HepG2 (cell line): ENCODE results near the gene PRRC2A. TPM values are rescaled to one million over a fixed set of nuclear protein-coding genes. Genes with fewer than 3 reads are reported as not detected.
A peak's percentile ranks its signal among the peaks of the same experiment; 100 is the strongest.

Experiments
- ARNT2 ChIP-seq: sonication (generic); formaldehyde crosslinking; IDR thresholded peaks from 2 replicates; pipeline ENCODE4 v1.8.0; 2022; ENCODE audit warnings: mild to moderate bottlenecking, low read depth, missing genetic modification reagents, moderate library complexity
- ARNTL ChIP-seq: sonication (generic); formaldehyde crosslinking; IDR thresholded peaks from 2 replicates; pipeline ENCODE4 v1.4.0; 2020; ENCODE audit warnings: mild to moderate bottlenecking, missing genetic modification reagents
- GFI1 ChIP-seq: sonication (generic); formaldehyde crosslinking; IDR thresholded peaks from 2 replicates; pipeline ENCODE4 v1.5.0; 2020; ENCODE audit warnings: missing genetic modification reagents, mild to moderate bottlenecking, borderline replicate concordance
- HOXD1 ChIP-seq: sonication (generic); formaldehyde crosslinking; IDR thresholded peaks from 2 replicates; pipeline ENCODE4 v1.5.0; 2020; ENCODE audit warnings: missing genetic modification reagents
- MAZ ChIP-seq, 2 experiments: sonication (generic) in 1 of 2; formaldehyde crosslinking in 1 of 2; IDR thresholded peaks; 2 replicates each; pipeline versions ENCODE4 v1.5.0 to v1.6.1; 2012 to 2020; ENCODE audit warnings: low read depth in 2 of 2, mild to moderate bottlenecking in 2 of 2, borderline replicate concordance in 1 of 2, improper control_type of control experiment in 1 of 2, low read length in 1 of 2, missing genetic modification reagents in 1 of 2, moderate library complexity in 1 of 2
- PAWR ChIP-seq: sonication (generic); formaldehyde crosslinking; IDR thresholded peaks from 2 replicates; pipeline ENCODE4 v1.4.0; 2020; ENCODE audit warnings: missing genetic modification reagents, mild to moderate bottlenecking, borderline replicate concordance
- SMYD3 ChIP-seq: sonication (generic); formaldehyde crosslinking; IDR thresholded peaks from 2 replicates; pipeline ENCODE4 v1.8.1; 2023; ENCODE audit warnings: mild to moderate bottlenecking, missing genetic modification reagents
- SNAI1 ChIP-seq: sonication (generic); formaldehyde crosslinking; IDR thresholded peaks from 2 replicates; pipeline ENCODE4 v1.5.0; 2020; ENCODE audit warnings: mild to moderate bottlenecking, missing genetic modification reagents, borderline replicate concordance
- SRSF1 ChIP-seq: fragments of 200-400 bp; formaldehyde crosslinking; optimal IDR thresholded peaks from 2 replicates; pipeline ENCODE3; 2017; ENCODE audit warnings: mild to moderate bottlenecking, low read depth, low read length, moderate library complexity
- XRCC5 ChIP-seq: fragments of 200-400 bp; formaldehyde crosslinking; optimal IDR thresholded peaks from 2 replicates; pipeline ENCODE3; 2017; ENCODE audit warnings: mild to moderate bottlenecking, low read length
- YEATS4 ChIP-seq: sonication (generic); formaldehyde crosslinking; IDR thresholded peaks from 2 replicates; pipeline ENCODE4 v1.4.0; 2020; ENCODE audit warnings: missing genetic modification reagents, borderline replicate concordance
- ZNF124 ChIP-seq: sonication (generic); formaldehyde crosslinking; IDR thresholded peaks from 2 replicates; pipeline ENCODE4 v1.4.0; 2020; ENCODE audit warnings: missing genetic modification reagents
- ZNF432 ChIP-seq: sonication (generic); formaldehyde crosslinking; IDR thresholded peaks from 2 replicates; pipeline ENCODE4 v1.5.0; 2020; ENCODE audit warnings: missing genetic modification reagents, mild to moderate bottlenecking, borderline replicate concordance
- ZNF441 ChIP-seq: sonication (generic); formaldehyde crosslinking; IDR thresholded peaks from 2 replicates; pipeline ENCODE4 v1.7.0; 2021; ENCODE audit warnings: missing genetic modification reagents, borderline replicate concordance
- ZNF589 ChIP-seq: sonication (generic); formaldehyde crosslinking; conservative IDR thresholded peaks from 2 replicates; pipeline ENCODE4 v1.8.0; 2022; ENCODE audit warnings: mild to moderate bottlenecking, moderate library complexity, missing genetic modification reagents
- ZNF781 ChIP-seq: sonication (generic); formaldehyde crosslinking; IDR thresholded peaks from 2 replicates; pipeline ENCODE4 v1.5.1; 2020; ENCODE audit warnings: borderline replicate concordance, mild to moderate bottlenecking, missing genetic modification reagents; ENCODE audit errors: not compliant biosample characterization
- ZSCAN29 ChIP-seq: sonication (generic); formaldehyde crosslinking; conservative IDR thresholded peaks from 2 replicates; pipeline ENCODE4 v1.4.0; 2020; ENCODE audit warnings: mild to moderate bottlenecking, missing genetic modification reagents
- polyA plus RNA-seq, 8 experiments: library from polyadenylated mRNA; depleted of rRNA in 3 of 8; stranded (reverse) in 7 of 8; unstranded in 1 of 8; fragments of >200 nt; fragmentation: Illumina TruSeq in 4 of 8; extraction: Trizol in 4 of 8; gene quantifications; 2 replicates each; pipeline versions ENCODE4 v1.2.1 to v1.2.3, GENCODE V29; 2011 to 2016; ENCODE audit warnings: low read depth in 4 of 8, missing spikeins in 1 of 8, mixed read lengths in 1 of 8; ENCODE audit not compliant: insufficient read depth in 1 of 8
- total RNA-seq, 5 experiments: library from RNA; depleted of rRNA; stranded (reverse); fragments of >200 nt; fragmentation: Illumina TruSeq; extraction: Trizol; gene quantifications; 2 replicates each; pipeline ENCODE4 v1.2.3, GENCODE V29; 2016; ENCODE audit warnings: low read depth in 1 of 5
- TF ChIP-seq, protein P1 (sequence below): sonication (generic); formaldehyde crosslinking; IDR thresholded peaks from 2 replicates; pipeline ENCODE4 v1.4.0; 2020; ENCODE audit warnings: mild to moderate bottlenecking, missing genetic modification reagents
- TF ChIP-seq, protein P2 (sequence below): sonication (generic); formaldehyde crosslinking; IDR thresholded peaks from 2 replicates; pipeline ENCODE4 v1.4.0; 2020; ENCODE audit warnings: missing genetic modification reagents
- TF ChIP-seq, protein P3 (sequence below): sonication (generic); formaldehyde crosslinking; IDR thresholded peaks from 2 replicates; pipeline ENCODE4 v1.5.0; 2020; ENCODE audit warnings: missing genetic modification reagents, mild to moderate bottlenecking, borderline replicate concordance
- TF ChIP-seq, protein P4 (sequence below): sonication (generic); formaldehyde crosslinking; IDR thresholded peaks from 2 replicates; pipeline ENCODE4 v1.4.0; 2020; ENCODE audit warnings: missing genetic modification reagents
- TF ChIP-seq, protein P5 (sequence below): sonication (generic); formaldehyde crosslinking; IDR thresholded peaks from 2 replicates; pipeline ENCODE4 v1.4.0; 2020; ENCODE audit warnings: missing genetic modification reagents

The PRRC2A gene
- total and polyA plus RNA-seq, 2 of the 13 experiments (the other 11 are each of a cell fraction or from before 2014, with no cell fraction given) = 38.9 to 47.4 TPM

DNA sequence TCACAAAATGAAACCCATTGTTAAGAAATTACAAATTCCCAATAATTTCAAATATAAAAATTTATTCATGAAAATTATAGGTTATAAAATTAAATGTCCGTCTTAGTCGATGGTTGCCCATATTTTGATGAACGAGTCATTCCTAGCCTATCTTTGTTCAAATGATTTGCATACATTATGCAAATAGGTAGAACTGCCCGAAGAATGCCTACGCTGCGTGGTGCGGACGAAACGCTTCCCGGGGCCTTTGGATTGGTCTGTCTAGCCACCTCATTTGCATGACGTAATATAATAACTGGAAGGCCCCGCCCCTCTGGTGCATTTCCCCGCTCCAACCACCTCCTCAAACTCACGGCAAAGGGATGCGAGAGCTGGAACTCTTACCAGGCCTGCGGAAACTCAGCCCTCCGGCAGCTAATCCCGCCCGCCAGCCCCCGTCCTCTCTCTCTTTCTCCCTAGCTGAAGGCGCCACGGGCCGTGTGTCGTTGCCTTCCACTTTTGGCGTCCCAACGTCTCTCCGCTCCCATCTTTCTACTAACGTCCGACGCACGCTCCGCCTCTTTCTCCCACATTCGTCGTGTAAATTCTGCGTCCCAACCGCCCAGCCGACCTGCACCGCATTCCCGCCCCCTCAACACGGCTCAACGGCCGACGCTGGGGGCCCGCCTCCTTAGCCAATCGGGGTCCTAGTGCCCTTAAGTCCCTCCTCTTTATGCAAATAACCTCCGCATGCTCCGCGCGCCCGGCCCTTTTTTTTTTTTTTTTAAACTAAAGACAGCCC is 520 bp upstream of the PRRC2A start (continued):
- 0 out of 2 replicates have a peak, but pooled peaks have one; percentile 35 for TF ChIP-seq ZNF589 (CRISPR knock-in tag)
- TF ChIP-seq PAWR (CRISPR knock-in tag) = 0 out of 2 replicates have a peak, but pooled peaks have one; percentile 34
- TF ChIP-seq XRCC5 = peak; percentile 91
- TF ChIP-seq HOXD1 (CRISPR knock-in tag) = peak; percentile 79; the same call in 1 of the 2 replicates
- peak; percentile 52 for TF ChIP-seq GFI1 (CRISPR knock-in tag)
- TF ChIP-seq, protein P1, sequence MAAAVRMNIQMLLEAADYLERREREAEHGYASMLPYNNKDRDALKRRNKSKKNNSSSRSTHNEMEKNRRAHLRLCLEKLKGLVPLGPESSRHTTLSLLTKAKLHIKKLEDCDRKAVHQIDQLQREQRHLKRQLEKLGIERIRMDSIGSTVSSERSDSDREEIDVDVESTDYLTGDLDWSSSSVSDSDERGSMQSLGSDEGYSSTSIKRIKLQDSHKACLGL (CRISPR knock-in tag) = no peak
- peak; percentile 82; the same call in 1 of the 2 replicates for TF ChIP-seq ARNTL (CRISPR knock-in tag)
- TF ChIP-seq, protein P2, sequence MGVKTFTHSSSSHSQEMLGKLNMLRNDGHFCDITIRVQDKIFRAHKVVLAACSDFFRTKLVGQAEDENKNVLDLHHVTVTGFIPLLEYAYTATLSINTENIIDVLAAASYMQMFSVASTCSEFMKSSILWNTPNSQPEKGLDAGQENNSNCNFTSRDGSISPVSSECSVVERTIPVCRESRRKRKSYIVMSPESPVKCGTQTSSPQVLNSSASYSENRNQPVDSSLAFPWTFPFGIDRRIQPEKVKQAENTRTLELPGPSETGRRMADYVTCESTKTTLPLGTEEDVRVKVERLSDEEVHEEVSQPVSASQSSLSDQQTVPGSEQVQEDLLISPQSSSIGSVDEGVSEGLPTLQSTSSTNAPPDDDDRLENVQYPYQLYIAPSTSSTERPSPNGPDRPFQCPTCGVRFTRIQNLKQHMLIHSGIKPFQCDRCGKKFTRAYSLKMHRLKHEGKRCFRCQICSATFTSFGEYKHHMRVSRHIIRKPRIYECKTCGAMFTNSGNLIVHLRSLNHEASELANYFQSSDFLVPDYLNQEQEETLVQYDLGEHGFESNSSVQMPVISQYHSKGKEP (CRISPR knock-in tag) = peak; percentile 43; the same call in 1 of the 2 replicates
- no peak for TF ChIP-seq ZSCAN29 (CRISPR knock-in tag)
- TF ChIP-seq SRSF1 = peak; percentile 71
- TF ChIP-seq ARNT2 (CRISPR knock-in tag) = peak; percentile 91
- peak; percentile 99 for TF ChIP-seq SMYD3 (CRISPR knock-in tag)
- TF ChIP-seq ZNF432 = no peak
- TF ChIP-seq, protein P3, sequence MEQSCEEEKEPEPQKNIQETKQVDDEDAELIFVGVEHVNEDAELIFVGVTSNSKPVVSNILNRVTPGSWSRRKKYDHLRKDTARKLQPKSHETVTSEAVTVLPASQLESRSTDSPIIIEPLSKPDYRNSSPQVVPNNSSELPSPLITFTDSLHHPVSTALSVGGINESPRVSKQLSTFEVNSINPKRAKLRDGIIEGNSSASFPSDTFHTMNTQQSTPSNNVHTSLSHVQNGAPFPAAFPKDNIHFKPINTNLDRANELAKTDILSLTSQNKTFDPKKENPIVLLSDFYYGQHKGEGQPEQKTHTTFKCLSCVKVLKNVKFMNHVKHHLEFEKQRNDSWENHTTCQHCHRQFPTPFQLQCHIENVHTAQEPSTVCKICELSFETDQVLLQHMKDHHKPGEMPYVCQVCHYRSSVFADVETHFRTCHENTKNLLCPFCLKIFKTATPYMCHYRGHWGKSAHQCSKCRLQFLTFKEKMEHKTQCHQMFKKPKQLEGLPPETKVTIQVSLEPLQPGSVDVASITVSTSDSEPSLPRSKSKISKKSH = peak; percentile 80; the same call in 1 of the 2 replicates
- peak; percentile 98 for TF ChIP-seq ZNF441 (CRISPR knock-in tag)
- 0 out of 2 replicates have a peak, but pooled peaks have one; percentile 23 for TF ChIP-seq ZNF124 (CRISPR knock-in tag)
- peak; percentile 9; the same call in 1 of the 2 replicates for TF ChIP-seq SNAI1 (CRISPR knock-in tag)
- TF ChIP-seq, protein P4, sequence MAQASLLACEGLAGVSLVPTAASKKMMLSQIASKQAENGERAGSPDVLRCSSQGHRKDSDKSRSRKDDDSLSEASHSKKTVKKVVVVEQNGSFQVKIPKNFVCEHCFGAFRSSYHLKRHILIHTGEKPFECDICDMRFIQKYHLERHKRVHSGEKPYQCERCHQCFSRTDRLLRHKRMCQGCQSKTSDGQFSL = 0 out of 2 replicates have a peak, but pooled peaks have one; percentile 9
- TF ChIP-seq ZNF781 (CRISPR knock-in tag) = peak; percentile 95
- TF ChIP-seq YEATS4 (CRISPR knock-in tag) = peak; percentile 61
- TF ChIP-seq, protein P5, sequence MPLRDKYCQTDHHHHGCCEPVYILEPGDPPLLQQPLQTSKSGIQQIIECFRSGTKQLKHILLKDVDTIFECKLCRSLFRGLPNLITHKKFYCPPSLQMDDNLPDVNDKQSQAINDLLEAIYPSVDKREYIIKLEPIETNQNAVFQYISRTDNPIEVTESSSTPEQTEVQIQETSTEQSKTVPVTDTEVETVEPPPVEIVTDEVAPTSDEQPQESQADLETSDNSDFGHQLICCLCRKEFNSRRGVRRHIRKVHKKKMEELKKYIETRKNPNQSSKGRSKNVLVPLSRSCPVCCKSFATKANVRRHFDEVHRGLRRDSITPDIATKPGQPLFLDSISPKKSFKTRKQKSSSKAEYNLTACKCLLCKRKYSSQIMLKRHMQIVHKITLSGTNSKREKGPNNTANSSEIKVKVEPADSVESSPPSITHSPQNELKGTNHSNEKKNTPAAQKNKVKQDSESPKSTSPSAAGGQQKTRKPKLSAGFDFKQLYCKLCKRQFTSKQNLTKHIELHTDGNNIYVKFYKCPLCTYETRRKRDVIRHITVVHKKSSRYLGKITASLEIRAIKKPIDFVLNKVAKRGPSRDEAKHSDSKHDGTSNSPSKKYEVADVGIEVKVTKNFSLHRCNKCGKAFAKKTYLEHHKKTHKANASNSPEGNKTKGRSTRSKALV (CRISPR knock-in tag) = no peak
- no peak; the same call in 1 of the 2 replicates for TF ChIP-seq MAZ (IDR thresholded peaks at IDR 0.05; ENCODE audit: borderline replicate concordance, low read depth, low read length)
- 0 out of 2 replicates have a peak, but pooled peaks have one; percentile 45 for TF ChIP-seq MAZ (CRISPR knock-in tag; IDR thresholded peaks at IDR 0.05; ENCODE audit: low read depth)
